ENCODE data around the gene RPE65.
"Not testable (repeated sequence)": the region's sequence is repeated elsewhere in the genome, so short reads cannot be mapped to it uniquely, and the experiment has no call there.

DNA sequence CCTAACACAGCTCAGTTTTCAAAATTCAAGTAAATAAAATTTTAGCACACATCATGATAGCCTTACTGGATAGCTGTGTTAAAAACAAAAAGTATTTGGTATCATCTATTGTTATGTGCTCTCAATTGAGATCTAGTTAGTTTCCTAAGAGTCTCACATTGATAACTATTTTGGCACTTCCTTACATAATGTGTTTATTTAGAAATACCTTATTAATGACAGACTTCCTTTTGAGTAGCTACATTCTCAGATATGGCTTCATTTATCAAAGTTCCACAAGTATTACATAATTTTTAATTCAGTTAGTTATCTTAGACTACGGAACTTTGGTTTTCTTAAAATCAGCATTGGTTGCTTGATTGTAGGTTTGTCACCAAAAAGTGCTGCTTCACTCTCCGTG lies 26.9 kb upstream of the RPE65 start:
- TF ChIP-seq, protein P1, sequence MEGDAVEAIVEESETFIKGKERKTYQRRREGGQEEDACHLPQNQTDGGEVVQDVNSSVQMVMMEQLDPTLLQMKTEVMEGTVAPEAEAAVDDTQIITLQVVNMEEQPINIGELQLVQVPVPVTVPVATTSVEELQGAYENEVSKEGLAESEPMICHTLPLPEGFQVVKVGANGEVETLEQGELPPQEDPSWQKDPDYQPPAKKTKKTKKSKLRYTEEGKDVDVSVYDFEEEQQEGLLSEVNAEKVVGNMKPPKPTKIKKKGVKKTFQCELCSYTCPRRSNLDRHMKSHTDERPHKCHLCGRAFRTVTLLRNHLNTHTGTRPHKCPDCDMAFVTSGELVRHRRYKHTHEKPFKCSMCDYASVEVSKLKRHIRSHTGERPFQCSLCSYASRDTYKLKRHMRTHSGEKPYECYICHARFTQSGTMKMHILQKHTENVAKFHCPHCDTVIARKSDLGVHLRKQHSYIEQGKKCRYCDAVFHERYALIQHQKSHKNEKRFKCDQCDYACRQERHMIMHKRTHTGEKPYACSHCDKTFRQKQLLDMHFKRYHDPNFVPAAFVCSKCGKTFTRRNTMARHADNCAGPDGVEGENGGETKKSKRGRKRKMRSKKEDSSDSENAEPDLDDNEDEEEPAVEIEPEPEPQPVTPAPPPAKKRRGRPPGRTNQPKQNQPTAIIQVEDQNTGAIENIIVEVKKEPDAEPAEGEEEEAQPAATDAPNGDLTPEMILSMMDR (IDR thresholded peaks at IDR 0.05): not testable (repeated sequence)
- not testable (repeated sequence) for TF ChIP-seq POLR2A, POLR2AphosphoS5, EP300 (IDR thresholded peaks at IDR 0.05)

Data from sigmoid colon (tissue), 4 donors.